ENCODE results near the gene ASB5.

Gene ASB5

DNA sequence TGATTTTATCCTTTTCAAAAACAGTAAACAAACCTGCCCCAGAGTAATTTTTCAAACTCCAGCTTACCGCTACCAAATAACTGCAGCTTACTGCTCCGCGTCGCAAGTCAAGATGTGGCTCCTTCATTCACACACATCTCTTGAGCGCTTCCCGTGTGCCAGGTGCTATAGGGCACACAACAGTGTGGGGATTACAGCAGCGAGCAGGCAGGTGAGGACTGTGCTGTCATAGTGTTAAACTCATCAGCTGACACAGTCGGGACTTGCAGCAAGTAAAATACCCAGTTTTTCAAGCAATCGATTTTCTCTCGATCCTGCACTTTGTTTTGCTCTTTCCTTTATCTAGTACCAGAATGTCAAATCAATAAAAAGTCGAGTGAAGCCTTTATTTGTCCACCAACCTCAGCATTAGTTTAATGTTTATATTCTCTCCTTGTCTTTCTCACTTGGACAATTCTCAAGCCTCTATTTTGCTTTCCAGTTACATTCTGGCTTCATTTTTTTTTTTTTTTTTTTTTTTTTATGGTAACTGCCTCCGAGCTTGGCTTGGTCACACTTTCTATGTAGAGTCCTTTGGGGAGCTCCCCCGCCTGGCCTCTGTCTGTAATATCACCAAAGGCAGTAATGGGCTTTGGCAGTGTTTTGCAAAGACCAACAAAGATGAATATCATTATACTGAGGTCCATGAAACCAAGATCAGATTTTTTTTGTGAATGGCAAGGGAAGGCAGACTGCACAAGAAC is 8.3 kb upstream of the ASB5 start:
- DNase-seq = no peak

DNA sequence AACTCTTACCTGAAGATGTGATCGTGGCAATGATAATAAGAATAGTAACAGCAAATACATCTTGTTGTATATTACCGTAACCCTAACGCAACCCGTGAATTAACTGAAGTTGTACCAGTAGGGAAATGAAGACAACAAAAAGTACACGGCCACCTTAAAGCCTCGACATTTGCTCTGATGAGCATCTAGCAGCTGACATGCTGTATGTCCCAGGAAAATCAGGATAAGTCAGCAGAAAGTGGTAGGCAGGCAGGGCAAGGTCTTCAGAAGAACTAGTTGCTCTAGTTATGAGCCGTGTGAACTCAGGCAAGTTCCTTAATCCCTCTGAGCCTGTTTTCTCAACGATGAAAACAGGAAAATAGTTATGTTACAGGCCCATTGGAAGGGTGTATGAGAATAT is 7.7 kb upstream of the ASB5 start:
- no peak for DNase-seq

DNA sequence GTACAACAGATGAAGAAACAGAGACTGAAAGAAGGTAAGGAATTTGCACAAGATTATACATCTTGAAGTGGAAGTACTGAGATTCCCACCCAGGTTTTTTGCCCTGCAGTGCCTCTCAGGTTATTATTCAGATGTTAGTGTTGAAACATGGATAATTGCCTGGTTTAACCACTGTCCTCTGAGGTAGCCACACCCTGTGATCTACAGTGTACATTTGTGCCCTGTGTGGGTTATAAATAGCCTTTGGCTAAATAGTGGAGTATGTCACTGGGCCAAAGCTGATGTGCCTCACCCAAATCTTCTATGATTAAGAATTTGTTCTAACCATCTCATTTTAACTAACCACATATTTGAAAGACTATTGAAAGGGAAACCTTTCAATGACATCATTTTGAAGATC is 5.4 kb upstream of the ASB5 start:
- DNase-seq = no peak

DNA sequence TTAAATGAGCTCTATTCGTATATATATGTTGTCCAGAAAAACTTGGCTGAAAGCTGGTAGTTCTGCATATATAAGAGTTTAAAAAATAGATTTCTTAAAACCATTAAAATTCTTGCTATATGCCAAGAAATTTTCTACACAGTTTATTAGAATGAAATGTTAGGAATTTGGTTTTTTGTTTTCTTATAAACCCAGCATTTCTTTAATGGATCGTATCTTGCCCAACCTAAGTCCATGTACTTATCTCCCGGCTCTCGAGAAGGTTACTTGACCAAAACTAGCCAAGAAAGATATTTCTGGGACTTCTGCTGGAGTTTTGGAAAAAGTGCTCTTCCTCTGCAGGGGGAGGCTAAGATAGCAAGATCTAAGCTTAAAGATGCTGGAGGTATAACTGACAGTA is 4.7 kb upstream of the ASB5 start:
- no peak for DNase-seq

DNA sequence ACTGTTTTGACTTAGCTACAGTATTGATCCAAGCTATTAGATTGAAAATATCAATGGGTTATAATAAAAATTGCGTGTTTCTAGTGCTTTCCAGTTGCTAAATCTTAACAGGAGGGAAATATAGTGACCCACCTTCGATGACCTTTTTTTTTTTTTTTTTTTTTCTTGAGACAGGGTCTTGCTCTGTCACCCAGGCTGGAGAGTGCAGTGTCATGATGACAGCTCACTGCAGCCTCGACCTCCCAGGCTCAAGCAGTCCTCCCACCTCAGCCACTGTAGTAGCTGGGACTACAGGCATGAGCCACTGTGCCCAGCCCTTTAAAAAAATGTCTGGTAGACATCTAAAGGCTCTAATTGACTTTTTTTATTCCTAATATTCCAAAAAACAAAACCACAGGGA is 3.8 kb upstream of the ASB5 start:
- no peak for DNase-seq

DNA sequence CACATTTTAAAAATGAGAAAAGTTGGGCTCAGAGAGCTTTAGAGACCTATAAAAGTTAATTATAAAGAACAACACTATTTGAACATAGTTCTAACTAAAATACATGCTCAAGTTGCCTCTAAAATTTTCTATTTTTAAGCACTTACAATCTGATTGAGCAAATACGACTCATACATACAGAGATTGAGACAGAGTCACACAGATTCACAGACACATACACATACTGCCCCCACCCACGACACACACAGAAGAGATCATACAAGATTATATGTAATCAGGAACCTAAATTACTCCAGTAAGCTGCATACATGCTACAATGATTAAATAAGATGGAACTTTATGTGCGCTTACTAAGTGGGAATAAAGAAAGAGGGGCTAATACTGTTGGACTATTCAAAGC is 2.7 kb upstream of the ASB5 start:
- no peak for DNase-seq

DNA sequence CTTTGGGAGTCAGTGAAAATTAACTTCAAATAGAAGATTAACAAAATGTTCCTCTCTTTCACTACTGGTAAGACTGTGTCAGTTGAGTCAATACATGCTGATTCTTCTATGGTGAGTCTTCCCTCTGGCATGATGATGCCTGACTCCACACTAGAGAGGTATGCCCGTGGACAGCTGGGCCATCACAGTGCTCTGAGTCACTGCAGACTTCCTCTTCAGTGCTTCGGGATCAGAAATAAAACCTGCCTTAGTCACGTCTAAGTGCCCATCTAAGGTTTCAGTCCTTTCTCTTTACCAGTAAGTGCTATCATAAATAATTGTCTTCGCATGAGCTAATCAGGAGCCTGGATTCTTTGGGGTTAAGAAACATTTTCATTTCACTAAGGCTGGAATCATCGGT is 1.6 kb upstream of the ASB5 start:
- DNase-seq = no peak

DNA sequence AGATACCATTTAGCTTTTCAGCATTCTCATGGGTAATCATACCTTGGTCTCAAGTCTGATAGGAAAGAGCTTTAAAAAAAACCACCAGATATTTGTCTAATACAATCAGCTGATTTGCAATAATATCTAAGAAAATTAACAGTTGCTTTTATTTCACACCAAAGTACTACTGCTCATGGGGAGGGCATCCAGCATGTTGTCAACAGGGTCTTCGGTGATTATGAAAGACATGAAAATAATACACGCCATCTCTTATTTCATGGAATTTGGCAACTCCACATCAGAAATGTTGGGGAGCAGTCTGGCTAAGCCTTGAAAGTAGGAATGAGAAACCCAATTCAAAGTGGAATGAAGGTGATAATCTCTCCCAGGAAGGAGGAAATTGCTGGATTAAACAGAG is 3.0 kb downstream of the ASB5 start:
- no peak for DNase-seq

DNA sequence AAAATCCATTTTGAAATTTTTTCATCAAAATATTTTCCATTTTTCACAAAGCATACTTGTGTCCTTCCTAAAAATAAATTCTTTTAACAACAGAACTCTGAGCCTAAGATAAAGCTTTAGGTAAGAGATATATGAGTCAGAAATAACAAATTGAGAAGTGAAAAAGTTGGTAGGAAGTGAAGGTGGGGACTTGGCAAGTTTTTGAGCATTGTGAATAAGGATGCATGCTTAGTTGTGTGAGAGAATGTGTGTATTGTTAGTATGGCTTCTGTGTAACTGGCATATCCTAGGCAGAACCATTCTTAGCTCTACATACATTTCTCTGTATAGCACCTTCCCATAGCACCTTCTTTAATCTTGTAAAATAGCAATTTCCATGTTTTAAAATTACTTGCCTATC is 6.8 kb downstream of the ASB5 start:
- DNase-seq = no peak

DNA sequence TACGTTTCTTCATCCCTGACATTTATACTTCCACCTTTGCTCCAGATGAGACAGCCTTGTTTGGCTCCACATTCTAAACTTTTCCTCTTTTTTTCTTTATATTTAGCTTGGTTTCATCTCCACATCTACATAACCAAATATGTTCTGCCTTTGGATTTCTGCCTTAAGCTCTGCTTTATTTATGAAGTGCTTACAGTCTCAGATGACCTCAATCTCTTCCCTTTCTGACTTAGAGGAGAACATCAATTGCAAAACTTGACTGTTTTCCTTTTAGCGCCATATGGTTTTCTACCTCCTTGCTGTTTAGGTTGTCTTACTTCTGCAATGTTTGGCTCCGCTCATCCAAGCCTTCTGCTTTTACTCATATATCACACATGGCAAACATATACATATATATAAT is 7.5 kb downstream of the ASB5 start:
- no peak for DNase-seq

DNA sequence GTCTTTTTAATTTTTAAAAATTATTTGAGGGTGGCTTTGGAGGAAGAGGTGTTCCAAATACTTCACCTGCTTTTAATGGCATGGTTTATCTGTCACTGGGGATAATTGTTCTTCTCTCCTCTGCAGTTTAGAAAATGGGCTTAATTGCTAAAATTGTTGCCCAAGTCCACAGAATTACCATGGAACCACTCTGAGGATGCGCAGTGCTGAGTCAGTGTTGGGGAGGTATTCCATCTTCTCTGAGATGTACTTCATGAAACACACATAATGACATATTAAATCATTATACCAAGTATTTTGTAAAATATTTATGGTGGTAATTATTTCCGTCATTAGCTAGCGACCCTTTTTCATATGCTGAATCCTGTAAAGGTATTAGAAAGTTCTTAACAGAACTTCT is 8.0 kb downstream of the ASB5 start:
- no peak for DNase-seq

DNA sequence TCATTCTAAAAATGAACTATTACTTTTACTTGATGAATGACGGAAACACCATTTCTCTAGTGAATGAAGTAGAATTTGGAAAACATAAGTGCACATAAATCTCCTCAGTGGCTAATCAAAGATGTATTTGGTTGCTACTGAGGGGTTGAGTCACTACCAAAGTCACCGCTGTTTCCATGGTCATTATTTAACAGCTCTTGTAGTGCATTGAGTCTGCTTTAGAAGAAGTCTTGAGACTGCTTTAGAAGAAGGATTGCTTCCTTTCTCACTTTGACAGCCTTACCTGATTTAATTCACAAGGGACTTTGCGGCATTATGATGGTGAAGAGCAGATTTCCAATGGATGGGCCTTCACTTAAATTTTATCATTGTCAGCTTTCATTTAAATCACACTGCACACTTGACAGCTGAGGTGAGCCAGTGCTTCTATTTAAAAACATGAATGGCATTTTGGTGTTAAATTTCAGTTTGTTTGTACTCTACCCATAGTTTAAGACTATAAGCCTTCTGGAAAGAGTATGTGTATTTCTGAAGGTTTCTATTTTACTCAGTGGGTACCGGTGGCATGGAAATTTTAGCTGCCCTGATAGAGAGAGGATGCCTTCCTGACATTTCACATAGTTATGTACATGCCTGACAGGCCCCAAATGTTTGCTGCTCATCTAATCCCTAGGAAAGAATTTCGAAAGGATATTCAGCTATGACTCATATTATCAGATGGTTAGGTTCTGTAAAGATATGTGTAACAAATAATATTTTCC is 9.5 kb downstream of the ASB5 start:
- DNase-seq = no peak

DNA sequence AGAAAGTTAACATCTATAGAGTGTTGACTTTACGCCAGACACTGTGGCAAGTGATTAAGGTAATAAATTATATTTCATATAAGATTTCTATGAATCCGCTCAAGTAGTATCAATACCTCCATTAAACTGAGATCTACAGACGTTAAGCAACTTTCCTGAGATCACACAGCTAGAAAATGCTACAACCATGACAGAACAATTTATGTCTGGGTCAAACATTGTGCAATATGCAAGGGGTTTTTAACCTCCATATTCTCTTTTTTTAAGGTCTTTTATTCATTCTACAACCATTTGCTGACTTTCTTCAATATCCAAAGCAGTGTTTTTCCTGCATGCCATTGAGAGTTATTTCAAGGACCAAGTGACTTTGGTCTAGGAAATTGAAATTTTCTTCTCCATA is 10.9 kb downstream of the ASB5 start:
- DNase-seq = no peak

DNA sequence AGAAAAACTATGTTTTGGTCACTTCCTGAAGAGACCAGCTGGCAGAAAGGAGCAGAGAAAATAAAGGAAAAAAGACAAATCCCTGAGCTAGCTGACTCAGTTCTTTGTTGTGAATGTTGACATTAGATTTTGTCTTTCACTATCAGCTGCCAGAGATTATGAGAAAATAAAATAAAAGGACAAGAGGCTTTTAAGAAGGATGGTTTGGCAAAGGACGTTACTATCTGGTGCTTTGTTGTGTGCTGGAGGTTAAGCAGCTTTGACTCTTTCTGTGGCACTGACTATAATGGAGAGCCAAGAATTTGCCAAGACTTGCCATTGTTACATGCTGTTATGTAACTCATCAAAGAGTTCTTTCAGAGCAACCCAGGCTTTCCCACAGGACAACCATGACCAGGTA is 12.1 kb downstream of the ASB5 start:
- DNase-seq = no peak

DNA sequence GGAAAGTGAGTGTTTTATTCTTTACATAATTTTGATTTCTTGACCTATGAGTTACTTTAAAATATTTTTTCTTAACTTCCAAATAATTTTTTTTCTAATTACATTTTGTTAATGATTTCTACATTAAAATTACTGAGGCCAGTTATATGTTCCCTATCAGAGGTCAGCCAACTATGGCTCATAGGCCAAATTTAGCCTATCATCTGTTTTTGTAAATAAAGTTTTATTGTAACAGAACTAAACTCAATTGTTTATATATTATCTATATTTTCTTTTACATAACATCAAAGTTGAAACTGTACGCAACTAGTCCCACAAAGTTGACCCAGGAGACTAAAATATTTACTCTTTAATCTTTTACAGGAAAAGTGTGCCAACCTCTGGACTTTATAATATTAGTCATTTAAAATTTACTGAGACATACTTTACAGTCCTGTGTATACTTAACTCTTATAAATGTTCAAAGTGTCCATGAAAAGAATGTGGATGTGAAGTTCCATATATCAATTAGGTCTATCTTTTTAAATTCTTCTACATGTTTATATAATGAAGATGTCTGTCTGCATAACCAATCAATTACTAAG is 26.2 kb downstream of the ASB5 start:
- no peak for DNase-seq

DNA sequence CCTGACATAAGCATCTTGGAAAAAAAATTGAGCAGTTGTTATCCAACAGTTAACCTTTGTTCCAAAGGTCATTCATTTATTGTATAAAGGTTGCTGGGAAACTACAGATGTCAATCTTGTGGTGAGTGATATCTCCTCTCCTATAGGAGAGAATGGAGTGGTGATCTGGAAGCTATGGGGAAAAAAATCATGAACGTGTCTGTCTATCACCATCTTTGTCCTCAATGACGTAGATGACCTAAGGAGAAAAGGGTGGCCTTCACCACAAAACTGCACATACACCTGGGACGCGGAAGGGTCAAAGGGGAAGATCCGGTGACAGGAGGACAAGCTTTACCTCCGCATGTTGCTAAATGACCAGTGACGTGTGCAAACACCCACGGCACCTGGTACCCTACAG is 27.3 kb downstream of the ASB5 start:
- no peak for DNase-seq

DNA sequence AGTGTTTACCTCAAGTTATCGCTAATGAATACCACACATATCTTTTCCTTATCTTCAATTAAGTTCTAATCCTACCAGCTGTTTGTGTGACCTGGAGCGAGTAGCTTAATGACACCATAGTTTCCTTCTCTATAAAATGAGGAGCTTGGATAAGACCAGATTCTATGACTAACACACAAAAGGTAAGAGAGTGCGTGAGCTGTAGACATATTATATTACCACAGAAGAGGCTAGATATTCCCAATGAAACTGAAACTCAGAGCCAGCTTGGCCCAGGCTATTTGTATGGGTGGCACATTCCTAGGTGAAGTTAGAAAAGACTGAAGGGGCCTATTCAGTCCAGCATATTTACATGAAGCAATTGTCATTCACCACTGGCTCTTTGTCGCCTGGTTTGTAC is 30.2 kb downstream of the ASB5 start:
- no peak for DNase-seq

DNA sequence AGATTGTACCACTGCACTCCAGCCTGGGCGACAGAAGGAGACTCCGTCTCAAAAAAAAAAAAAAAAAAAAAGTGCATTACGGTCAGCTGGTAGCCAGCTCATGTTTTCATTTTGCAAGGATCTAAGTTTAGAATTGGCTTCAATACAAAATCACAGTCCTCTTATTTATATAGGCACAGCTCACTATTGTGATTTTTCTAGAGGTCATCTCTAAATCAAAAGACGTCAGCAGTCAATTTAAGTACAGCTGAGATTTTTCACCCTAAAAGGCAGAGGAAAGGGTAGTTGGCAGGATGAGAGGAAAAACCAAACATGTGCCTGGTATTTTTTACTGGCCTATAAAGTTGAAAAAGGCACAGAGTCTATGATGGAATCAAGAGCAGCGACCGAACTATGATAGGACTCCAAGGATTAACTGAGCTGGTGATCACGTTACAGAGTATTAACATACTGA is 30.8 kb downstream of the ASB5 start:
- no peak for DNase-seq

DNA sequence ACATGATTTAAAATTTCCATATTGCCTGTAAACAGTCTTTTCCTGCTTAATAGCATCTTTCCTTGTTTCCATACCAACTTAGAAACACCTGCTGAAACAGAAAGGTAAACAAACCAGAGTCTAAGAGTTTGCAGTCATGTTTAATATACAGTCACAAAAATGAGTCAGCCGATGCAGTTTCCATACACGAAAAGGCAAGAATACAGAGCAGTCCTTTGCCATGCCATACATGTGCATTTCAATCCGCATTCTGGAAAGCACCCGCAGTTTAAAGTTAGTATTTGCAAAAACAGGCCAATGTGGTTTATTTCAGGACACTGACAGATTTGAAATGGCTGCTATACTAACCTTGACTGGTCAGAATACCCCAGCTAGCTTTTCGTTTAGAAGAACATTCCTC is 32.1 kb downstream of the ASB5 start:
- DNase-seq = no peak

DNA sequence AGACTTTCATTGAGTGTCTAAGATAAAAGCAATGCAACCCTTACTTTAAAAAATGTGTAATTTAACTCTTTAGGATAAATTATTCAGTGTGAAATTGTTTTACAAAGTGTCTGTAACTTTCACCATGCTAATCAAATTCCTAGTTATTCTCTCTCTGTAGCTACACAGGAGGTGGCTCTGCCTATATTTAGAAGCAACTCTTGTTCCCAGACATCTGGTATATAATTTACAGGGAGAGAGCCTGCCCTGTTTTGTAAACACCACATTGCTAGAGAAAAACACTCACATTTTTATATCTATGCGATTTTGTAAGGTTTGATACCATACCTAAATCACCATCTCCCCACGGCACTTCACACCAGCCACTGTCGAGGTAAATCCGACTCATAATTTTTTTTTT is 38.2 kb downstream of the ASB5 start:
- no peak for DNase-seq

DNA sequence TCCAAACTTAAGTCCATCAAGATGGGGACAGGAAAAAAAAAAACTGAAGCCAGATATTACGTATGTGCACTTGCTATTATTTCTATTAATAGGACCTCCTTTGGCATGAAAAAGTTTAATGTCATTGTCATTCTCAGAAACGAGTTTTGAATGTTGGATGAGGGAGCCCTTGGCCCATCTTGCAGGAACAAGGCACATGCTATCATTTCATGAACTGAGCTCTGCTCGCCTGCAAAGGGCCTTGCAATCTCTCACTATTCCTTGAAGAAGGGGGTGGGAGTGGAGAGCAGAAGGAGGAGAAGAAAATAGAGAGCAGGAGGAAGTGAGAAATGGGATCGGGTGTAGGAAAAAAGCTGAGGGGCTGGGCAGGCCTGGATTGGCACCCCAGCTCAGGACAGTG is 39.4 kb downstream of the ASB5 start:
- DNase-seq = no peak

DNA sequence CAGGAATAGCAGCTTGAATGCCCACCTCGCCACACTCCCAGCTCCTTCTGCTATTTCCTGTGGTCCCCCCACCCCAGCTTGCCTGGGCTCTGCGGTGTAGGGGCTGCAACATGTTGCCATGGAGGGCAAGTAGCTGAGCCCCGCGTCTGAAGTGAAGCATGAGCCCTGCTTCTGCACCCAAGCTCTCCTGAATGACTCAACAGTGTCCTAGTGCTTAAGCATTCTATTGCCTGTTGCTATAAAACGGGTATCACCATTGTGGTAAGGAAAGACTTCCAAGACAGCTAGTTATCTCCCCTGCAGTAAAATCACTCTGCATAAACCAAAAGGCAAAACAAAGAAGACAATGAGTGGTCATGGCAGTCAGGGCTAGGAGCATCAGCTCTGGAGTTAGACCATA is 42.3 kb downstream of the ASB5 start:
- no peak for DNase-seq

DNA sequence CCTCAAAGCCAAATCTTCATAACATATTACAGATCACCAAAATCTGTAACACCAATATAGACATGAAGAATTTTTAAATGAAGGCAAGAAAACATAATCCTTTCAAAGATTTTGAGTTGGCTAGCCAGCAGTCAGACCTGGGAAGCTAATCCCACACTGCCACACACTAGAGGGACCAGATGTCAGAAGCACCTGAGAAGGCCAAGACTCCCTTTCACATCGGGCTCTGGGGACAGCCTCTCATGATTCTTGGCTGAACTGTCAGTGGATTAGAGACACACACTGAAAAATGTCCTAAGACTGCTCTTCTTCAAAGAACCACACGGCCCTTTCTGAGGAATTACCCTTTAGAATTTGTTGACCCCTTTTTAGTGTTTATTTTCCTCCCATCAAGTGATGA is 45.5 kb downstream of the ASB5 start:
- no peak for DNase-seq

DNA sequence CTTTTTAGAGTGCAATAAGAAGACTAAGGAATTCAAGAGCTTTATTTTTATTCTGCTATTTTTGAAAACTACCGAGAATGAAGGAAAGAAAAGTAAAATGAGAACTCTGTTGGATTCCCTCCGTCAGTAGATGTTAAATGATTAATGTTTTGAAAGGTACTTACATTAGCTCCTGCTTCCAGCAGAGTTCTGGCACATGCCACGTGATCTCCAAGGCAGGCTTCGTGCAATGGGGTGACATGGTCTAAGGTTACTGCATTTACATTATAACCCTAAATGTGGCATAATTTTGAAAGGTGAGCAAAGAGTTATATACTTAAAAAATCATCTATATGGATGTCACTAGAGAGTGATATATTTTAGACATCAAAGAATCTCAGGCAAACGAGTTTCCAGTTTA is 46.9 kb downstream of the ASB5 start:
- DNase-seq = no peak

DNA sequence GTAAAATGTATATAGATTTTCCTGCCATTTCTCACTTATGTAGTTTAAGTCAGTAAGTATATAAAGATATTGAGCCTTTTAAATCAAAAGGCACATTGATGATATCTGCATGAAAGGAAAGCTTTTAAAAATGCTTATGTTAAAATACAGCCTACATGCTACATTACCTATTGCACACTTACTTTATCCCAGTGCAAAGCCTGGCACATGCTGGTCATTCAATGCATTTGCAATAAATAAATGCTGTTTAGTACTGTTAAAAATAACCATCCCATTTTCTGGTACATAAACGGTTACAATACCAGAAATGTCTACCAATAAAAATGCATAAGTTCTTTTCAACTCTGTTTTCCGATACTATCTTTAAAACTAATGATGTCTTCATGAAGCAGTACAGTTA is 51.5 kb downstream of the ASB5 start:
- no peak for DNase-seq

All from activated CD4-positive, alpha-beta T cell treated with anti-CD3 and anti-CD28 coated beads for 4 hours (primary cell).